HG03066 (cell line): ENCODE data around the gene TLE2.
A peak's percentile ranks its signal among the peaks of the same experiment; 100 is the strongest.
"Not testable (repeated sequence)": the region's sequence is repeated elsewhere in the genome, so short reads cannot be mapped to it uniquely, and the experiment has no call there.

Experiments
- ATAC-seq: cut with Tn5 transposase; IDR thresholded peaks from one replicate; pipeline ENCODE4 v1.9.1; 2021; ENCODE audit warnings: low read depth; ENCODE audit not compliant: unreplicated experiment

Gene TLE2

DNA sequence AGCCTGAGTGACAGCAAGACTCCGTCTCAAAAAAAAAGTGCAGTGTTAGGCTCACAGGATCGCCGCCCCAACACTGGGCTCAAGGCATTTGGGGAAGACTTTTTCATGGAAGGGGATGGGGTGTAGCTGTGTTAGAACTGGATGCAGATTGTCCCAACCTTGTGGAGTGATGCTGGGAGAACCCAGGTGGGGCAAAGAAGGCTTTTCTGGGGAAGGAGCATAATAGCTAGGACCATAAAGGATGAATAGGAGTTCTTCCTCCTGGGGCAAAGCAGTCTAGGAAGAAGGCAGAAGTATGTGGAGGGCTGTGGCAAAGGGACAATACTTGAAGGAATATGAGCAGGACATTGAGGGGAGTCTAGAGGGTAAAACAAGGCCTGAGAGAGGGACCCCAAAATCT, 40.5 kb downstream of the TLE2 start:
- no peak for ATAC-seq

DNA sequence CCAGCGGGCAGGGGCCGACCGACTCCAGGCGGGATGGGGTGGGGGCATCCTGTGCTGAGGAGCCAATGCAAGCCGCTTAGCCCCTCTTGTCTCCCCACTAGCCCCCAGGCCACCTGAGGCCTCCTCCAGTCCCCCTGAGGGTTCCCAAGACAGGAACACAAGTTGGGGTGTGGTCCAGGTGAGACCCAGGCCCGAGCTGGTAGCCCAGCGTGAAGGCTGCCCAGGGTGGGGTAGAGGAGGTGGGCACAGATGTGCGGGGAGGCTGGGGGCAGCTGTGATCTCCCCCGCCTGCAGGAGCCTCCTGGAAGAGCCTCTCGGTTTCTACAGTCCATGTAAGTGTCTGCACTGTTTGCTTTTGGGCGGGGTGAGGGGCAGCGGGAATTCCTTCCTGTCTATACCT, 41.3 kb downstream of the TLE2 start:
- ATAC-seq, result no peak

DNA sequence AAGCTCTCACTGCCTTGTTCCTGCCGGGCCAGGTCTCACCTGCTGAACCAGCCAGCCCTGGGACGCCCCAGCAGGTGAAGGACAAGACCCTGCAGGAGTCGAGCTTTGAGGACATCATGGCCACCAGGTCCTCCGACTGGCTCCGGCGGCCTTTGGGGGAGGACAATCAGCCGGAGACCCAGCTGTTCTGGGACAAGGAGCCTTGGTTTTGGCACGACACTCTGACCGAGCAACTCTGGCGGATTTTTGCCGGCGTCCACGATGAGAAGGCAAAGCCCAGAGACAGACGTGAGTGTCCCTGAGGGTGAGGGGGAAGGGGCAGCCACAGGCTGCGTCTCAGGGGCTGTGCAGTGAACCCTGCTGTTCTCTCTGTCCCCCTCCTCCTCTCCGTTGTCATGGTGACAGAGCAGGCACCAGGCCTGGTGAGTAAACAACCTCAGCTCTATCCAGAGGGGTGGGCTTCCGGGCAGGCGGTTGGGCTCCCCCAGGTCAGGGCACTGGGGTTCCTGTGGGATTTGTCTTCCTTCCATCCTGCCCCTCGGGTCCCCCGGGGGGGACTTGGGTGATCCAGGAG, 42.0 kb downstream of the TLE2 start:
- no peak for ATAC-seq

DNA sequence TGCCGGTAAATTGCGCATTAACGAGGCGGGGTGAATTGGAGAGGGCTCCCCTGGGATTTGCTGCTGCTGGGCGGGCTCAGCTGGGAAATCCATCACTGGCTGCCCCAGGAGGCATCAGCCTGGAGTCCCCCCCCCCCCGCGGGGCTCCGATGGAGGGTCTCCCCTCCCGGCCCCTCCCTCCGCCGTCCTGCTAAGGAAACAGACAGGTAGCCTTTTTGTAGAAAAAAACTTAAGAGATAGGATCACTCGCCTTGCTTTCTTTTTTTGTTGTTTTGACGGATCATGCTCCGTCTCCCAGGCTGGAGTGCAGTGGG, 44.9 kb downstream of the TLE2 start:
- ATAC-seq, result no peak

DNA sequence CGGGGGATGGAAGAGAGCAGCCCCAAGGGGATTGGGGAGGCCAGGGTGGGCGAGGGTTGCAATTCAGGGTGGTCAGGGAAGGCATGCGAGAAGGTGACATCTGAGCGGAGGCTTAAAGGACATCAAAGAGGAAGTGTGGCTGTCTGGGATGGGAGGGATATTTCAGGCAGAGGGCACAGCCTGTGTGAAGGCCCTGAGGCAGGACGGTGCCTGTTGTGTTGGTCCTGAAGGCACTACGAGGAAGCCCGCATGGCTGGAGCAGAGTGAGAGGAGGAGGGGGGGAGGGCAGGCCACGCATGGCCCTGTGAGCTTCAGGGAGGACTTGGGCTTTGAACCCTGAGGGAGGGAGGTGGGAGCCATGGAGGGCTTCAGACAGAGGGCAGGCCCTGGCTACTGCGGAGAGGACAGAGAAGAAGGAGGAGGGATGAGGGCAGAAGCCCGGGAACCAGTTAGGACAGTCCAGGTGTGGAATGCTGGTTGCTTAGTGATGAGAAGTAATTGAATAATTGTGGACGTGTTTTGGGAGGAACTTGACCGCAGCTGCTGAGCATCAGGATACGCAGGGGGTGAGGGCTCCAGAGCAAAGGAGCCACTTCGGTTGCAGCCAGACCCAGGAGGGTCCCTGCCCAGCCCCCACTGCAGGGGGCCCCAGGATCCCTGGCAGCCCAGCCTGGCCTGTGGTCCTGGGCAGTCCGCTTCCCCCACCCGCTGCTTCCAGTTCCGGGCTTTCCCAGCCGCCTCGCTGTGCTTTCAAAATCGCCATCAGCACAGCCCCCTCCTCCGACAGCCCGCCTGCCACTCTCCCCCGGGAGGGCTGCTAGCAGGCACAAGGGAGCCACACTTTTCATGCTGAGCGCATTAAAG, 45.5 kb downstream of the TLE2 start:
- ATAC-seq, result no peak

DNA sequence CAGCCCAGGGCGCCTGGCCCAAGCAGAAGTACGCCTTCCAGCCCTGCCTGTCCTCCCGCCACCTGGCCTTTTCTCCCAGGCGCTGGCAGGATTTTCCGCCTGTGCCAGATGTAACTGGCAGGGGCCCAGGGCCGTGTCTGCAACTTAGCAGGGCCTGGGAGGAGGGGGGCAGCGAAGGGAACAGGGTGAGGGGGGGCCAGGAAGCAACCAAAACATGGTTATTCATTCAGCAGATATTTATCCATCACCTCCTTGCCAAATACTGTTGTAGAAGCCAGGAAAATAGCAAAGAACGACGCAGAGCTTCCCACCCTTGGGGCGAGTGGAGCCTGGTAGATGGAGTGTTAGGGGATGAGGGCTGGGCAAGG, 46.1 kb downstream of the TLE2 start:
- no peak for ATAC-seq

DNA sequence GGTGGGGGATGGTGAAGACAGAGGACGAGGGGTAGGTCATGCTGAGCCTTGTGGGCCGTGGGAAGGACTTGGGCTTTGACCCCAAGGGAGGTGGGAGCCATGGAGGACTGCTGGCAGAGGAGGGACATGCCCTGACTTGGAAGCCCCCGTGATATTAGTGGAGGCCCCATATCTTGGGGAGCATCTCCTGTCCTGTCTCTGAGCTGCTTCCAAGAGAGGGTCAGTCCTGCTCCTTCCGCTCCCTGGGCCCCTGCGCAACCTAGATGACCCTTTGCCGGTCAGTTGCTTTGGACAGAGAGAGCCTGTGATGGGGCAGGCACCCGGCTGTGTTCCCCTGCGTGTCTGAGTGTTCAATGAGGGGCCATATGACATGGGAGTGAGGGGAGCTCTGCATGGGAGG, 46.5 kb downstream of the TLE2 start:
- no peak for ATAC-seq

DNA sequence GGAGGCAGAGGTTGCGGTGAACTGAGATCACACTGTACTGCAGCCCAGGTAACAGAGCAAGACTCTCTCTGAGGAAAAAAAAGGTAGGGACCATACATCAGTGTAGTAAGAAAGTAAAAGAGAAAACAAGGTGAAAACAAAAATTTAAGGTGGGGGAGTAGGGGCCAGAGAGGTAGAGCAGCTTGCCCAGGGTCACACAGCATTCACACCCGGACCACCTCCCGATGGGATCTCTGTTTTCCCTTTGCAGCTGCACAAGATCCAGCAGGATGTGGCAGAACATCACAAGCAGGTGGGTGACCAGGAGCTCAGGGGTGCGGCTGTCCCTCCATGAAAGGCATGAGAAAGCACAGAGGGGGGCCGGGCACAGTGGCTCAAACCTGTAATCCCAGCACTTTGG, 47.2 kb downstream of the TLE2 start:
- ATAC-seq, result no peak

DNA sequence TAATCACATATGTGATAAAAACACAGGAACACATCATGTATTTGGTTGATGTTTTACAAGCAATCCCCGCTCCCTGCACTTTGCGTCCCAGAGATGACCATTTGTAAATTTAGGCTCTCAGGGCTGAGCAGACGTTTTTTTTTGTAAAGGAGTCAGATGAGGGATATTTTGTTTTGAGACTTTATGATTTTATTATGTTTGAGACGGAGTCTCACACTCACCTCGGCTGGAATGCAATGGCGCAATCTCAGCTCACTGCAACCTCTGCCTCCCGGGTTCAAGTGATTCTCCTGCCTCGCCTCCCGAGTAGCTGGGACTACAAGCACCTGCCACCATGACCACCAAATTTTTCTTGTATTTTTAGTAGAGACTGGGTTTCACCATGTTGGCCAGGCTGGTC, 50.3 kb downstream of the TLE2 start:
- no peak for ATAC-seq

DNA sequence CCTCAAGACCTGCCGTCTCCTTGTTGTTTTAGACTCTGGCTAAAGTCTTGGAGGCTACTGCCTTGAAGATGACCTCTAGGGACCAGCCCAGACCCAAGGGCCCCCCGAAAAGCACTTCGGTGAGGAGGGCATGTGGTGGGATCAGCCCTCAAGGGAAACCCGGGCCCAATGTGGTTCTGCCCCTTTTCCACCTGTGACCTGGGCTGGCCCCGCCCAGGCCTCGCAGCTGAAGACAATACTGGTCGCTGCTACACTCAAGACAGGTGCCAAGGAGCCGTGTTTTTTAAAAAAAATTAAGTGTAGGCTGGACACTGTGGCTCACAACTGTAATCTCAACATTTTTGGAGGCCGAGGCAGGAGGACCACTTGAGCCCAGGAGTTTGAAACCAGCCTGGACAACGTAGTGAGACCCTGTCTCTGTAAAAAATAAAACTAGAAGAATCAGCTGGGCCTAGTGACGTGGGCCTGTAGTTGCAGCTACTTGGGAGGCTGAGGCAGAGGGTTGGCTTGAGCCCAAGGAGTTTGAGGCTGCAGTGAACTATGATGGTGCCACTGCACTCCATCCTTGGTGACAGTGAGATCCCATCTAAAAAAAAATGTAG, 50.8 kb downstream of the TLE2 start:
- no peak for ATAC-seq

DNA sequence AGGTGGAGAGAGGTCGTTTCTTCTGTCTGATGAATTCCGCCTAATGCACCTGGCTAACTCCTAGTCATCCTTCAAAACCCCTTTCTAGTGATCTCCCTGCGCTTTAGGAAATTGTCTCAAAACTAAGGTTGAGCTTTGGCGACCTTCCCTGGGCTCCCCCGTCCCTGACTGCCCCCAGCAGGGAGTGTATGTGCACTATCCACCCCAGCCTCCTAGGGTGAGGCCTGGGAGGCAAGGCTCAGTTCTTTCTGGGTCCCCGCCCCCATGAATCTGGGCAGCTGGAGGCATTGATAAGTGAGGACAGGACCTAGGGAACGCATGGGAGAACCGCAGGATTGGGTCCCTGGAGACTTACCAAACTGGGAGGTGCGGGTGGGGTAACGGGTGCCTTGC, 51.3 kb downstream of the TLE2 start:
- ATAC-seq, result no peak

DNA sequence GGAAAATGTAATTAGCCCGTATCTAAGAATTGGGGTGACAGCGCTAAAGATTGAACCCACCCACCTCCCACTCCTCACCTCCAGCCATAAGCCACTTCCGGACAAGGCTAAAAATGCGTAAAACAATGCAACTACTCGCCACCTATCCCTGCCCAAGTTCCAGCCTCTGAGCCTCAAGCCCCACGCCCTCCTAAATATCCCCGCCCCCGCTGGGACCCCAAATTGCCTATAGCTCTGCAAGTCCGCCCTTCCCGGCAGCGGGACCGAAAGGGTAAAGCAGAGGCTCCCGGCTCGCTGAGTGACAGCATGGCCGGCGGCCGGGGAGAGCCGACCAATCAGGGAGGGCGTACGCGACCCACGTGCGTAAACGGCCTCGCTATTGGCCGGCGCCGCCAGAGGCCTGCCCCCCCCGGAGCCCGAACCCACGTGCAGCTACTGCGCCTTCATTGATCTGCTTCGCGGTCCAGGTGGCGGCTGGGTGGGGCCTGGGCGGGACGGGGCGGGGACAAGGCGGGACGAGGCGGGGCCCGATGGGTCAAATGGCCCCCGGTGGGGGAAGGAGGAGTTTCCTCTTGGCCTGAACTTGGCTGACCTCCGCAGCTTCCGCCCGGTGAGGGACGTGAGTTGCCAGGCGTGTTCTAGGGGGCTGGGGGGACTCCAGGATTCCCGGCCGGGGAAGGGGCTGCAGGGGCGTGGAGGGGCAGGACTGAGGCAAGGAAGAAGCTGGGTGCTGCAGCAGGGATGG, 51.9 kb downstream of the TLE2 start, which contains the start of gene TLE6:
TSS of gene TLE6 (plus strand) at position 564 of the 745 bp plus-strand sequence. CDS start 670 bp downstream, outside the sequence.
- peak; percentile 77 for ATAC-seq

DNA sequence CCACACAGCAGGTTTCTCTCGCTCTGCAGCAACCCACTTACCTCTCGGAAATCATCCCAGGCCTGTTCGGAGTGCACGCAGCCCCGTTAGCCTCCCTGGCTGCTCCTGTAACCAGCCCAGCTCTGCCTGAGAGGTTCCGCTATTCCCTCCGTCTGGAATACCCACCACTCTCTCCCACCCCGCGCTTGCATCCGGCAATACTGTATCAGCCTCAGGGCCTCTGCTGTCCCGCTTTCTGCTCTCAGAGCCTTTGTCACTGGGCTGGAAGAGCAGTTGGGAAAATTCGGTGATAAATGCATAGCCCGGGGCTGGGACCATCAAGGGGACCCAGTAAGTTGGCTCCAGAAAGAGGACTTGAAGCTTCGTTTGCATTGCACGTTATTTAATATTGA, 52.5 kb downstream of the TLE2 start:
- no peak for ATAC-seq

DNA sequence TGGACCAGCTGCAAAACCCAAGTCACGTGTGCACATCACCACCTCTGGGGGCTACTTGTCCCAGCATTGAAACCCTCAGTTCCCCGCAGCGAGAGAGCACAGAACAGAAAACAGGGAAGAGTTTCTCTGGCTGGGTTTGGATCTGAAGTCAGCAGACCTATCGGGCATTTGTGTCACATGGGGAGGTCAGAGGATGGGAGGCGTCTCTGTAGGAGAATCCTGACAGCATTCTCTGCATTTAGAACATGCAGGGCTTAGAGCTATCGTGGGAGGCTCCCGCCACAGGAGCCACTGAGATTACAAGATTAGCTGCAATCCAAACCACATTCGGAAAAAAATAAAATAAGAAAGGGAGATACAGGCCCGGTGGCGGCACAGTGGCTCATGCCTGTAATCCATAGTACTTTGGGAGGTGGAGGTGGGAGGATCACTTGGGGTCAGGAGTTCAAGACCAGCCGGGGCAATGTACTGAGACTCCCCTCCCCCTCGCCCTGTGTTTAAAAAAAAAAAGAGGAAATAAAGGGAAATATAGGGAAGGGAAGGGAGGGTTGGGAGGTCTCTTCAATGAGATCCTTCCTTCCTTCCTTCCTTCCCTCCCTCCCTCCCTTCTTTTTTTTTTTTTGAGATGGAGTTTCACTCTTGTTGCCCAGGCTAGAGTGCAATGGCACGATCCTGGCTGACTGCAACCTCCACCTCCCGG, 54.6 kb downstream of the TLE2 start:
- ATAC-seq, result no peak

DNA sequence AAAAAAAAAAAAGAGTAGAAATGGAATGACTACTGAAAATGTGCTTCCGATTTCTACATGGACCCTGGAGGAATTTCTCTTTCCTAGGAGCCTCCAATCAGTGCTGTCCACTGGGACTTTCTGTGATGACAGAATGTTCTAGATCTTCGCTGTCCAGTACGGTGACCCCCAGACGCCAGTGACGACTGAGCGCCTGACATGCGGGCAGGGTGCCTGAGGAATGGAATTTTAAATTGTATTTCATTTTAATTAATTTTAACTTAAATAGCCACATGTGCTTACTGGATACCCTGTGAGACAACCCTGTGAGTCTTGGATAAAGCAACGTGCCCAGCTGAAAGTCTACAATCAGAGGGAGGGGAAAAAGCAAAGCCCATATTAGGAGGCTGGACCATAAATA, 55.9 kb downstream of the TLE2 start:
- no peak for ATAC-seq

DNA sequence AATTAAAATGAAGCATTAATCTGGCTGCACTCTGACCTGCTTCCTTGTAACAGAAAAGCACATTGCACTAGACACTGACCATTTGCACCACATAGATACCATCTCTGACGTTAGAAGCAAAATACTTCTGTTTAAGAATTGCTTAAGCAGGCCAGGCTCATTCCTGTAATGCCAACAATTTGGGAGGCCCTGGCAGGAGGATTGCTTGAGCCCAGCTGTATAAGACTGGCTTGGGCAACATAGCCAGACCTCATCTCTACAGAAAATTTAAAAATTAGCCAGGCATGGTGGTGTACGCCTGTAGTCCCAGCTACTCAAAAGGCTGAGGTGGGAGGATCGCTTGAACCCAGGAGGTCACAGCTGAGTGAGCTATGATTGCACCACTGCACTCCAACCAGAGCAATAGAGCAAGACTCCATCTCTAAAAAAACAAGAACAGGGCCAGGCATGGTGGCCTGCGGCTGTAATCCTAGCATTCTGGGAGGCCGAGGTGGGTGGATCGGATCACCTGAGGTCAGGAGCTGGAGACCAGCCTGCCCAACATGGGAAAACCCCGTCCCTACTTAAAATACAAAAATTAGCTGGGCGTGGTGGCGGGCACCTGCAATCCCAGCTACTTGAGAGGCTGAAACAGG, 58.8 kb downstream of the TLE2 start:
- ATAC-seq, result no peak

DNA sequence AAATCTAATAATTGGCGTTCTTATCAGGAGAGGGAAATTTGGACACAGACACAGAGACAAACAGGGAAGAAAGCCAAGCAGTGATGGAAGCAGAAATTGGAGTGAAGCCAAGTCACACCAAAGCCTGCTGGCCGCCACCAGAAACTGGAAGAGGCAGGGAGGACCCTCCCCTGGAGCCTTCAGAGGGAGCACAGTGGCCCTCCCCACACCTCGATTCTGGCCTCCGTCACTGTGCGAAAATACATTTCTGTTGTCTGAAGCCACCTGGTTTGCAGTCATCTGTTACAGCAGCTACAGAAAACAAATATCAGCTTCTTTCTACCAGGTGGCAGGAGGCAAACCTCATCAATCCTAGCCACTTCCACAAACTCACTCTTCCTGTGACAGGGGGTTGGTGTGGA, 60.0 kb downstream of the TLE2 start:
- ATAC-seq, result no peak

DNA sequence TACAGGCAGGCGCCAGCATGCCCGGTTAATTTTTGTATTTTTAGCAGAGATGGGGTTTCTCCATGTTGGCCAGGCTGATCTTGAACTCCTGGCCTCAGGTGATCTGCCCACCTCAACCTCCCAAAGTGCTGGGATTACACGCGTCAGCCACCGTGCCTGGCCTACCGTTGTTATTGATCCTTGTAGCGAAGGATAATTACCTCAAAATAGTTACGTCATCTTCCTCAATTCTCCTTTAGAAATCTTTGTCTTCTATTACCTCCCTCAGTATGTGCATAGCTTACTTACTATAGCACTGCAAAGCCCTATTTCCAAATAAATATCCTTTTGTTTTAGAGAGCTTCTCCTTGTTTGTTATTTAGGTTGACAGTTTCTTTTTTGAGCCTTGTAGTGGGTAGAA, 61.1 kb downstream of the TLE2 start:
- no peak for ATAC-seq

DNA sequence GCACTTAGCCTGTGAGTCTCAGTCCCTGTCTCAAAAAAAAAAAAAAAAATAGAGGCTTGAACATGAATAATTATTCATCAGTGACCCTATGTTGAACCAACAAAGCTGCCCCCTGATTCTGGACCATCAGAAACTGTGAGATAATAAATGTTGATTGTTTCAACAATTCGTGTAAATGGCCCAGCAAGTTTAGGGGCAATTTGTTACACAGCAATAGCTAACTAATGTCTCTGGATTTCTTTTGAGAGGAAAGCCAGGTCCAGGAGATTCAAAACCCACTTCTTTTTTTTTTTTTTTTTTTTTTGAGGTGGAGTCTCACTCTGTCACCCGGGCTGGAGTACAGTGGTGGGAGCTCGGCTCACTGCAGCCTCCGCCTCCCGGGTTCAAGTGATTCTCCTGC, 64.2 kb downstream of the TLE2 start:
- ATAC-seq, result no peak

DNA sequence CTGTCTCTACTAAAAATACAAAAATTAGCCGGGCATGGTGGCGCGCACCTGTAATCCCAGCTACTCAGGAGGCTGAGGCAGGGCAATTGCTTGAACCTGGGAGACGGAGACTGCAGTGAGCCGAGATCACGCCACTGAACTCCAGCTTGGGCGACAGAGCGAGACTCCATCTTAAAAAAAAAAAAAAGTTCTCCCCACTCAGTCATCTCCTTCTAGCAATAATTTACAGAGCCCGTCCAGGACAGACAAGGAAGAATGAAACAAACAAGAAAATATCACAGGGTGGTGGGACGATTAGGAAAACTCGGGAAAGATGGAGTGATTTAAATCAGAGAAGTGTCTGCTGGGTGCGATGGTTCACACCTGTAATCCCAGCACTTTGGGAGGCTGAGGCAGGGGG, 65.4 kb downstream of the TLE2 start:
- ATAC-seq, result not testable (repeated sequence)
